NCI-H748 treated with DMSO at 0.1 percent for 48 hours (cell line): ENCODE data around the gene DTNBP1.

Source experiments
- DNase-seq: peaks from one replicate; lab custom pipeline; 2025; lab: John Stamatoyannopoulos, UW

DTNBP1 gene

DNA sequence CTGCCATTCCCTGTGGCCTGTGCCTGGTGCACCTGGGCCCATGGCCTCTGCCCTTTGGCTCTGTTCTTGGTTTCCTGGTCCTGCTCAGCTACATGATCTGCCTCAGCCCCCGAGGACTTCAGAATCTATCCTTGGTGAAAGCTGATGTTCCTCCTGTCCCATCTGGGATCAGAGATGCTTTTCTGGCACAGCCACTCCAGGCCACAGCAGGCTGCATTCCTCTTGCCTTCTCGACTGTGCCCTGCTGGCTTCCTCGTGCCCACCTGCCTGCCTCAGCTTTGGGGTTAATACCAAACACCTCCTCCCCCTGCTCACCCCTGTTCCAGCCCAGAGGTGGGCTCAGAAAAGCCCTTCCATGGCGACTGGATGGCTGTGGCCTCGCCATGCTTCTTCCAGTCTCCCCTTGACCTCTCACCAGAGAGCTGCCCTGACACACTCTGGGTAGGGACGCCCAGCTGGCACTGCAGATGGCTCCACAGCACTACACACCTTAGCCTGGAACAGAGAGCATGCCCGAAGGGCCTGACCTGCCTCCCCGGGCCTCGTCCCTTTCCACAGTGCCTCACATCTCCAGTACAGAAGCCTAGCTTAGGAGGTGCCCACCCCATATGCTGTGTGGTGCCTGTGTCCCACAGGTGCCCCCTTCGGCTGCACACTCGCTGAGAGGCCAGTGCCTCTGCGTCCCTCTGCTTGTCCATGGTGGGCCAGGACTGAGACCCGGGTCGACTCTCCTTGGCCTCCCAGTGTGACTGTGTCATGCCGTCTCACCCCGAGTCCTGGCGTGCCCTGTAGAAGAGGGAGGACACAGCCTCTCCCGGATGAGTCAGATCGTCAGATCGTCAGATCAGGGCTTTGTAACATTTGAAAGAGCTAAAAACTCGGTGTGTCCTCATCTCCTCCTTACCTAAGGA, 148.8 kb downstream of the DTNBP1 start:
- no peak for DNase-seq

- DNase-seq: no peak
Observed at GRCh38 chr6:15513131-15513771, 149.6 kb downstream of the DTNBP1 start.

DNA sequence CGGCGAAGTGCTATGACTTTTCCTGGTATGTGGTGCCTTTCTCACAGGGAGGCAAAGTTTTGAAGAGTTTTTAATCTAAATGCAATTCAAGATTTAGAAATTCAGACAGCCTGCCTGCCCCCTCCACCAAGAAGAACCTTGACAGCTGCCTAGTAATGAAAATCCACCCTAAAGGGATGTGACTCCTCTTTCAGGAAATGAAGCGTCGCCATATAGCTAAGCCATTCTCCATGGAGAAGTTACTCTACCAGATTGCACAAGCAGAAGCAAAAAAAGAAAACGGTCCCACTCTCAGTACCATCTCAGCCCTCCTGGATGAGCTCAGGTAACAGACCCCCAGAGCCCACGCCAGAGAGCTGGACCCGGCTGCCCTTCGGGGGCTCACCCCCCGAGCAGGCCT, 150.1 kb downstream of the DTNBP1 start:
- DNase-seq: no peak

DNA sequence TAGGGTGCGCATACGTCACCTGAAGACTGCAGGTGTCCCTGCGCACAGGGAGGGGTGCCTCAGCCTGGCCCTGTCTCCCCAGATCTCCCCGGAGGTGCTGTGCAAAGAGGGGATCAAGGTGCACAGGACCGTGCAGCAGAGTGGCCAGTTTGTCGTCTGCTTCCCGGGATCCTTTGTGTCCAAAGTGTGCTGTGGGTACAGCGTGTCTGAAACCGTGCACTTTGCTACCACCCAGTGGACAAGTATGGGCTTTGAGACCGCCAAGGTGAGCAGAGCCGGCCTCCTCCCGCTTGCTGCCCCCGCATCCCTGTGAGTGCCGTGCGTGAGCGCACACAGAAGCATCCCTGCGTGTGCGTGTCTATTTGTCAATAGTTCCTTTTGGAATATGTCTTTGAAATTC, 150.7 kb downstream of the DTNBP1 start:
- DNase-seq: no peak

DNA sequence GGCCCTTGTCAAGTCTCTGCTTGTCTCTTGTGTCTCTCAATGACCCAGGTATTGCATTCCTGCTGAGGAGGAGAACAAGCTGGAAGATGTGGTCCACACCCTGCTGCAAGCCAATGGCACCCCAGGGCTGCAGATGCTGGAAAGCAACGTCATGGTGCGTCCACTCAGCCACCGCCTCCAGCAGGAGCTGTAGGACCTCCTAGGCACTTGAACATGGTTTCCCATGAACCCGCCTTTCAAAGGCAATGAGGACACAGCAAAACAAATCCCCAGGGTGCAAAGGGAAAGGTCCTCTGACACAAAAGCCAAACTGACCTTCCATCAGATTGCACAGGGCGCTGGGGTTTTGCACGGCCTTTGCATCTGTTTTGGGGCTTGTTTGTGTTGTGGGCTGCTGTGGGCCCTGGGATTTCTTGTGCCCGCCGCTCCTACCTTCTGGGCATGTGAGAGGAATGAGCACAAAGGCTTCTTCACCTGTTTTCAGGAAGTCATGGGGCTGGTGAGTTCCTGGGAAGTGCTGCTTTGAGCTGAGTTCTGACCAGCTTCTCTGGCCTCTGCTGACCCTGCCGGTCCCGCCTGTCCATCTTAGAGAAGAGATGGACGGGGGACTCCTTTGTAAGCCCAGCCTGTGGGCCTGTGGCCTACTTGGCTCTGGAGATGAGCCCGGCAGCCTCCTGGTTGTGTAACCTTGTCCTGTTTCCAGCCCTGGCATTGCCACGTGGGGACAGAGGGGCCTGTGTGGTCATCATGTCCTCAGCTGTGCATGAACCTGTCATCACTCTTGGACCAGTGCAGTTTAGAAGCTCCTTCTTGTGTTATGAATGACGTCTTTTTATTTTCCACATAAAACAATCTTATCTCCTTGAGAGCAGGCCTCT, 151.3 kb downstream of the DTNBP1 start:
- no peak for DNase-seq

DNA sequence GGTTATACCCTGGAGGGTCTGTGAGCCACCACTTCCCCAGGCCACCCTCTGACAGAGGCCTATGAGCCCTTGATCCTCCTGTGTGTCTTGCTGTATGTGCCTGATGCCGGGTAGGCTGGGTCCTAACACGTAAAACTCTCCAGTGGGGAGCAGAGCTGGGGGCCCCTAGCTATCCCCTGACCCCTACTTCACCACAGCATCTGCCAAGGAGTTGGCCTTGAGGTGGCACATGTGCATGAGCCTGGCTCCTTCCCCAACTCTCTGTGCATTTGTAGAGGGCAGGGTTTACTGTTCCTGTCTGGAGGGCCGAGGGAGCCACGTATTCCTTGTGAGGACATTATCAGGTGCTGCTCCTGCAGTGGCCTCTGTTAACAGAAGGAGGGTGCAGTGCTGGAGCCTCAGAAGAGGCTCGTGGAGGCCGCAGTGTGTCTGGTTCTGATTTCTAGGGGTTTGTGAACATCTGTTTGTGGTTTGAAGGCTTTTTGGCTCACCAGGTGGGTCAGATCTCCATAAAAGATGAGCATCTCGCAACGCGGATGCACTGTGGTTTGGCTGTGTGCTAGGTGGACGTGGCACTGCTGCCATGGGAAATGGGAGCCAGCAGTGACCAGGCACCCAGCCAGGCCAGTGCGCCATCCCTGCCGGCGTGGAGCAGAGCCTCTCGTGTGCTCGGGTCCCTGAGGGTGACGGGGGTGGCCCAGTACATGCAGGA, 152.1 kb downstream of the DTNBP1 start:
- no peak for DNase-seq

DNA sequence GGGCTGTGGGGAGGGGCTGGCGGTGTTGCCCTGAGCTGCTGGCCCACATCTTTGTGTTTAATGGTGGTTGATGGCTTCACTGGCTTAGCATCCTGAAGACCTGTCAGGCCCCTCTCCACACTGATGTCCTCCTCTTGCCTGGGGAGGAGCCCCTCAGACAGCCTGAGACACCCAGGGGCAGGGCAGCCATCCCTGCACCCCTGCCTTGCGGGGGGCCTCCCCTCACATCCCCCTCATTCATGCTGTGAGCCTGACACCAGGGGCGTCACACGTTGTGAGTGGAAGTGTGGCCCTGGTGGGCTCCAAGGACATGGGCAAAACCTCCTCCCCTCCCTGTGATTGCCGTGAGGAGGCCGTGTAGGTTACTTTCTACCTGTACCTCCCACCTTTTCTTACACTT, 152.7 kb downstream of the DTNBP1 start:
- DNase-seq: no peak

GRCh38 chr6:15509335-15509933, 153.4 kb downstream of the DTNBP1 start:
- DNase-seq: no peak

- DNase-seq: peak; percentile 9
Observed at GRCh38 chr6:15508931-15509330, 153.9 kb downstream of the DTNBP1 start.

DNA sequence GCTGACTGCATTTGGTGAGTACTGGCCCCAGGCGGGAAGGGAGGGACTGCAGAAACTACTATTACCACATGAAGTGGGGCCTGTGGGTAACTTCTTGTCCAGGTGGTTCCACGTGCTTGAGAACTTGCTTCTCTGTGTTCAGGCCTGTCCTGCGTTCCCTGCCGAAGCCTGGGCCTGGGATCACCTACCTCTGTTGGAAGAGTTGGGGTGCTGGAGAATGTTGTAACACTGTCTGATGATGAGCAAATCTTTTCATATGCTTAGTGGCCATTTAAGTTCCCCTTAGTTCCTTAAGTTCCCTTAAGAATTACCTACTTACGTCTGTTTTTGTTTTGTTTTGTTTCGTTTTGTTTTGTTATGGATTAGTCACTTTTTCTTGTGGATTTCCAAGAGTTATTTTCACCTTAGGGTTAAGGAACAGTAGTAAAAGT, 154.4 kb downstream of the DTNBP1 start:
- DNase-seq: no peak

- DNase-seq: no peak
Observed at GRCh38 chr6:15507746-15508145, 155.1 kb downstream of the DTNBP1 start.

DNA sequence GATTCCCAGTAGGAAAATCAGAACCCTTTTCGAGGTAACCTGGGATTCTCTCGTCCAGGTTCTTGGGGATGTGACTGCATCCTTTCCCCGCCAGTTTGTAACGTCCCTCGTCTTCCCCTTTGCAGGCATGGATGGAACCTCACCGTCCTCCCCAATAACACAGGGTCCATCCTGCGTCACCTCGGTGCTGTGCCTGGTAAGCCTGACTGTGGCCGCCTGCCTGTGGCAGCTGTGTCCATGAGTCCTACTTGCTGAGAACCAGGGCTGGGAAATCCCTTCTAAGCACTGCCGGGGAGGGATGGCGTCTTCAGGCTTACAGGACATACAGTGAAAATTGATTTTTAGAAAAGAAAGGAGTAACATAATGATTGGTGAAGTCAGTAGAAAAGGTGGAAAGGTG, 155.6 kb downstream of the DTNBP1 start:
- DNase-seq: no peak

- no peak for DNase-seq
Observed at GRCh38 chr6:15506066-15506465, 156.8 kb downstream of the DTNBP1 start.

- no peak for DNase-seq
Observed at GRCh38 chr6:15505463-15505918, 157.3 kb downstream of the DTNBP1 start.

DNA sequence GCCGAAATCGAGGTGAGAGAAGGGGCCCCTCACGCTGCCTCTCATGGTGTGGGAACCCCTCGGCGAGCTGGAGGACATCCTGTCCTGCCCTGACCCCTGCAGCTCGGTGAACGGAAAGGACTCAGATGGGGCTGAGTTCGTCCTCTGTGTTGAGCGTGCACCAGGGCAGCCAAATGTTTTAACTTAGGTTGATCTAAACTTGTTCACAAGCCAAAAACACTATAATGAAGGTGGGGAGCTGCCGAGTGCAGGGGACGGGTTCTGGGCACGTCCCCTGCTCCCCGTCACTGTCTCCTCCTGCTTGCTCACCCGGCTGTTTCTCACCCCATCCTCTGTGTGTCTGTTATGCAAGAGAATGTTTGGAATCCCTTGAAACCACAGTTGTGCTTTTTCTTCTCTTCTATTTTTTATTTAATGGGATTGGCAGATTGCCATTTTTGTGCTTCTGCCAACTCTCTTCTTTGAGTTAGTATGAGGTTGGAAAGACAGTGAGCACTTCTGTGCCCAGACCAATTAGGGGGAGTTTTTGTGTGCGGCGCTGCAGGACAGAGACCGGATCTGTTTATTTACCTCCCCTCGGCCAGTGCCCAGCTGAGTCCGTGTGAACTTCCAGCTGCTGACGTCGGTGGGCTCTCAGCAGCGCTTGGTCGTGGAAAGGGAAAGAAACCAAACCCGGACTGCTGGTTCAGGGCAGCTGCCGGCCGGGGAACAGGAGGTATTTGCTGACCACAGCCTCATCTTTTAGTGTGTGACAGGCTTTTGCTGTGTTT, 158.1 kb downstream of the DTNBP1 start:
- peak; percentile 97 for DNase-seq

DNA sequence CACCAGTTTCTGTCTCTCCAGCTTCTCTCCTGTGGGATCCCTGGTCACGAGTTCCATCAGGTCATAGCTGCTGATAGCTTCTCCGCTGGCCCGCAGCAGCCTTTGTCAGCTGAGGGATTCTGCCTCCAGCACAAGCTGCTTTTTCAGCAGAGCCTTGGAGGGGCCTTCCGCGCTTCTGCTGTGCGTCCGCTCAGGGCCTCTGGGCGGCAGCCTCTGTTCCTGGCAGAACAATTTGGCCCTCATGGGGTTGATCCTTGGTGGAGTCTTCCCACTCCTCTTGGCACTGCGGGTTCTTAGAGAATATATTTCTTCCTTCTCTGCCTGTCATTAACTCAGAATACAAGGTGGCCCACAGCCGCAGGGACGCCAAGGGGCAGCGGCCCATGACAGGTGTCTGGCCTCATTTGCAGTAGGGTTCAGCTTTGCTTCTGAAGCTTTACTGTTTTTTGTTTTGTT, 158.8 kb downstream of the DTNBP1 start:
- no peak for DNase-seq

- no peak for DNase-seq
Observed at GRCh38 chr6:15503346-15503680, 159.5 kb downstream of the DTNBP1 start.

- no peak for DNase-seq
Observed at GRCh38 chr6:15502446-15503345, 160.1 kb downstream of the DTNBP1 start.

GRCh38 chr6:15501826-15502445, 160.9 kb downstream of the DTNBP1 start:
- no peak for DNase-seq
